Ishikawa (cell line): ENCODE measurements around the gene GAS1.

Experiments used
- CEBPB ChIP-seq: IDR thresholded peaks from 2 replicates; pipeline ENCODE4 v1.6.1; 2012
- CREB1 ChIP-seq: IDR thresholded peaks from 2 replicates; pipeline ENCODE4 v1.6.1; 2012; ENCODE audit warnings: low read depth
- EP300 ChIP-seq: IDR thresholded peaks from 2 replicates; pipeline ENCODE4 v1.6.1; 2012; ENCODE audit warnings: borderline replicate concordance
- FOXM1 ChIP-seq: IDR thresholded peaks from 2 replicates; pipeline ENCODE4 v1.6.1; 2012; ENCODE audit warnings: low read depth, borderline replicate concordance
- TF ChIP-seq, protein P1 (sequence below): IDR thresholded peaks from 2 replicates; pipeline ENCODE4 v1.6.1; 2012
- TF ChIP-seq, protein P2 (sequence below): IDR thresholded peaks from 2 replicates; pipeline ENCODE4 v1.6.1; 2012; ENCODE audit warnings: low read depth, mild to moderate bottlenecking

- TF ChIP-seq, protein P1, sequence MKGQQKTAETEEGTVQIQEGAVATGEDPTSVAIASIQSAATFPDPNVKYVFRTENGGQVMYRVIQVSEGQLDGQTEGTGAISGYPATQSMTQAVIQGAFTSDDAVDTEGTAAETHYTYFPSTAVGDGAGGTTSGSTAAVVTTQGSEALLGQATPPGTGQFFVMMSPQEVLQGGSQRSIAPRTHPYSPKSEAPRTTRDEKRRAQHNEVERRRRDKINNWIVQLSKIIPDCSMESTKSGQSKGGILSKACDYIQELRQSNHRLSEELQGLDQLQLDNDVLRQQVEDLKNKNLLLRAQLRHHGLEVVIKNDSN, result no peak
- TF ChIP-seq EP300 (no peak), FOXM1 (no peak), CEBPB (no peak), CREB1 (no peak)
- TF ChIP-seq, protein P2, sequence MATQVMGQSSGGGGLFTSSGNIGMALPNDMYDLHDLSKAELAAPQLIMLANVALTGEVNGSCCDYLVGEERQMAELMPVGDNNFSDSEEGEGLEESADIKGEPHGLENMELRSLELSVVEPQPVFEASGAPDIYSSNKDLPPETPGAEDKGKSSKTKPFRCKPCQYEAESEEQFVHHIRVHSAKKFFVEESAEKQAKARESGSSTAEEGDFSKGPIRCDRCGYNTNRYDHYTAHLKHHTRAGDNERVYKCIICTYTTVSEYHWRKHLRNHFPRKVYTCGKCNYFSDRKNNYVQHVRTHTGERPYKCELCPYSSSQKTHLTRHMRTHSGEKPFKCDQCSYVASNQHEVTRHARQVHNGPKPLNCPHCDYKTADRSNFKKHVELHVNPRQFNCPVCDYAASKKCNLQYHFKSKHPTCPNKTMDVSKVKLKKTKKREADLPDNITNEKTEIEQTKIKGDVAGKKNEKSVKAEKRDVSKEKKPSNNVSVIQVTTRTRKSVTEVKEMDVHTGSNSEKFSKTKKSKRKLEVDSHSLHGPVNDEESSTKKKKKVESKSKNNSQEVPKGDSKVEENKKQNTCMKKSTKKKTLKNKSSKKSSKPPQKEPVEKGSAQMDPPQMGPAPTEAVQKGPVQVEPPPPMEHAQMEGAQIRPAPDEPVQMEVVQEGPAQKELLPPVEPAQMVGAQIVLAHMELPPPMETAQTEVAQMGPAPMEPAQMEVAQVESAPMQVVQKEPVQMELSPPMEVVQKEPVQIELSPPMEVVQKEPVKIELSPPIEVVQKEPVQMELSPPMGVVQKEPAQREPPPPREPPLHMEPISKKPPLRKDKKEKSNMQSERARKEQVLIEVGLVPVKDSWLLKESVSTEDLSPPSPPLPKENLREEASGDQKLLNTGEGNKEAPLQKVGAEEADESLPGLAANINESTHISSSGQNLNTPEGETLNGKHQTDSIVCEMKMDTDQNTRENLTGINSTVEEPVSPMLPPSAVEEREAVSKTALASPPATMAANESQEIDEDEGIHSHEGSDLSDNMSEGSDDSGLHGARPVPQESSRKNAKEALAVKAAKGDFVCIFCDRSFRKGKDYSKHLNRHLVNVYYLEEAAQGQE, result no peak
Observed at GRCh38 chr9:86902991-86903733, 44.1 kb downstream of the GAS1 start.
